Stimulated activated naive CD4-positive, alpha-beta T cell (primary cell): ENCODE data around the gene NEDD4.
"Not testable (repeated sequence)": the region's sequence is repeated elsewhere in the genome, so short reads cannot be mapped to it uniquely, and the experiment has no call there.

ENCODE experiments used
- DNase-seq, 6 experiments: peaks; one replicate each; lab custom pipeline; 2025; lab: John Stamatoyannopoulos, UW

NEDD4 gene

GRCh38 chr15:55893852-55894251 lies 99.6 kb downstream of the NEDD4 start:
- no peak for DNase-seq

- no peak for DNase-seq
These were observed 102.2 kb downstream of the NEDD4 start for GRCh38 chr15:55891196-55891595.

DNA sequence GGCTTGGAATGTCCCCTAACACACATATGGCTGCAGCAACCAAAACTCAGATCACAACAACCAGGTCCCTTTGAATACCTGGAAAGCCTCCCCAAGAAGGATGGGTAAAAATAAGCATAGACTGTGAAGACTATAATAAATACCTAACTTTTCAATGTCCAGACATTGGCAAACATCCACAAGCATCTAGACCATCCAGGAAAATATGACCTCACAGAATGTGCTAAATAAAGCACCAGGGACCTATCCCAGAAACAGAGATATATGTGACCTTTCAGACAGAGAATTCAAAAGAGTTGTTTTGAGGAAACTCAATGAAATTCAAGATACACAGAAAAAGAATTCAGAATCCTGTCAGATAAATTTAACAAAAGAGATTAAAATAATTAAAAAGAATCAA lies 109.2 kb downstream of the NEDD4 start:
- no peak for DNase-seq

GRCh38 chr15:55879181-55879580 lies 114.2 kb downstream of the NEDD4 start:
- DNase-seq, result no peak

DNA sequence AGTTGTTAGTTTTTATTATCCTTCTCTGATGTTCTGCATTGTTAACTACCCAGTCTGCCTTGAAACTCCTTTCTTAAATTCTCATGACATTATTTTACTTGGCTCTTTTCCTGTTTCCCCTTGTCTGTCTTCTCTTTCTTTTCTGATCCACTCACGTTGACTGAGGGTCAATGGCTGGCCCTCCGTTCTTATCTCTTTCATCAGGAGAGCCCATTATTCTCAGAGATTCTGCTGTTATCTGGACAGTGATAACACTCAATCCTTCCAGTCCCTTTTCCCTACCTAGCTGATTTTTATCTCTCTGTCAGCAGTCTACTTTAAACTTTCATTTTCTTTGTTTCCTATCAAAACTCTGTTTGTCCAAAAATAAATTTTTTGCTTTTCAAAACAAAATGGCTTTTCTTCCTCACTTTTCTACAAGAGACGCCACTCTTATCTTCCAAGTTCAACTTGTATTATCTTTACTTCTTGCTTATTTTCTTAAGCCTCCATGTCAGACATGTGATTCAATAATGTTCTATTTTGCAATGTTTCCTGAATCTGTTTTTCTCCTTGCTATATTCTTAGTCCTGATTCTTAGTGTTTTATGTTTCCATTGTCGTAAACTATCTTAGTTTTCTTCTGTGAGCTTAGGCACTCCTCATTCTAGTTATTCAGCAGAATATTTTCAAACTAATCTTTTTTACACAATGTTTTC lies 120.2 kb downstream of the NEDD4 start:
- no peak for DNase-seq

DNA sequence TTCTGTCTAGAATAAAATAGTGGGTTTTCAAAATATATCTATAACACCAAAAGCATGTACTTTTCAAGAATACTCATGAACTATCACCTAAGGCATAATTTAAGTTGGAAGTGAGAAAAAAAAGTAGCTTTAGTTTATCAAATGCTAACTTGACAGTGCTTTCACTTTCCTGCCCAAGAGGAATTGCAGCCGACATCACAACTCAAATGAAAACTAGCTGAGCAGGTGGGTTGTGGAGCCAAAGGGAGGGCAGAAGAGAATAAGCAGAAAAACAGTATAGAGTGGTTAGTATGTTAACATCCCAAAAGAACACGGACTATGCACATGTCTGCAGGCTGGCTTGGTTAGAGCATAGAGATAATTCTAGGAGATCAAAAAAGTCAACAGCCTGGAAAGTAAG lies 120.9 kb downstream of the NEDD4 start:
- DNase-seq, result no peak

DNA sequence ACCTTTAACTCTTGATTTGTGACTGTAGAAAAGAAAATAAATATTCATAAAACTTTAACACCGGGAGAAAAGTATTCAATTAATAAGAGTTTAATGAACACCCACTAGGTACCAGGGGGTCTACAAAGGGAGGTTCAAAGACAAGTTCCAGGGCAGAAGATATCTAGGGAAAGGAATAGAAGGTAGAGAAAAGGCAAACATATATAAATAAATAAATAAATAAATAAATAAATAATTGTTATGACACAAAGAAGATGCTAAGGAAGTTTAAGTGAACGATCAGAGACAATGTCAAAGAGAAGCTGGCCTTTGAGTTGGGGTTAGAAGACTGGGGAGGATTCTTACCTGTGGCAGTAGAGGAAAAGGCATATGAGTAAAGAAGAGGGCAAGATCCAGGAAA lies 123.8 kb downstream of the NEDD4 start:
- no peak for DNase-seq

DNA sequence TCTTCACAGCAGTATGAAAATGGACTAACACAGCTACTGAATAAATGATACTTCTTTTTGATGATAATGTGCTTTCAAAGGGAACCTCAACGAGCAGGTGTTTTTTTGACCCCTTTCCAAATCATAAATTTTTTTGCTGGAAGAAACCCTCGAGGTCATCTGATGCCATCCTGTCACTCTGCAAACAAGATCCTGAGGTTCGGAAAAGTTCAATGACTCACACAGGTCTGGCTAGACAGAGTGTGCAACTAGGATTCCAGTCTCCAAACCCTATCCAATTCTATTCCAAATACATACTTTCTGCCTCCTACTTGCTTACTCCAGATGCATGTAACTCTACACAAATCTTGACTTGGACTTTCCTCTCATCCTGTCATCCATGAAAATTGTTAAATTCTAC lies 124.7 kb downstream of the NEDD4 start:
- no peak for DNase-seq

DNA sequence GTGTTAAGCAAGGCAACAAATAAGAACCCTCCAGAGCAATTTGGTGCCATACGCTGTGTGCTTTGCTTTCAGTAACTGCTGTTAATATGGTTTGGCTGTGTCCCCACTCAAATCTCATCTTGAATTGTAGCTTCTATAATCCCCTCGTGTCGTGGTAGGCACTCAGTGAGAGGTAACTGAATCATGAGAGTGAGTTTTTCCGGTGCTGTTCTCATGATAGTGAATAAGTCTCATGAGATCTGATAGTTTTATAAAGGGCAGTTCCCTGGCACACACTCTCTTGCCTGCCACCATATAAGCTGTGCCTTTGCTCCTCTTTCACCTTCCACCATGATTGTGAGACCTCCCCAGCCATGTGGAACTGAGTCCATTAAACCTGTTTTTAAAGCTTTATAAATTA lies 125.1 kb downstream of the NEDD4 start:
- DNase-seq, result not testable (repeated sequence)

DNA sequence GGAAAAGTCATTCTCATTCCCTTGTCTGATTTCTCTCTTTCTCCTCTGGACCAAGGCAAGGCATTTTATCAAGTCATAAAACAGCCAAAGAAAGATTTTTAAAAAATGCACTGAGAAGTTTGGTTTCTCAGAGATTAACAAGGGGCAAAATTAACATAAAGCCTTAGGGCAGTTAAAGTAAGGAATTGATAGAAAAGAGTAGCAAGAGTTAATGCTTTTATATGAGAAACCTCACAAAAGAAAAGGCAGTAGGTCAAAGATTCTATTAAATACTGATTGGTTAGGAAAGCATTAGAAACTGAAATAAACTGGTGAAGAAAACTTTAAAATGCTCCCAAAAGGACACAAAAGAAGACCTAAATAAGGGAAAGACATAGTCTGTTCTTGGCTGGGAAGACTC lies 129.5 kb downstream of the NEDD4 start:
- no peak for DNase-seq

DNA sequence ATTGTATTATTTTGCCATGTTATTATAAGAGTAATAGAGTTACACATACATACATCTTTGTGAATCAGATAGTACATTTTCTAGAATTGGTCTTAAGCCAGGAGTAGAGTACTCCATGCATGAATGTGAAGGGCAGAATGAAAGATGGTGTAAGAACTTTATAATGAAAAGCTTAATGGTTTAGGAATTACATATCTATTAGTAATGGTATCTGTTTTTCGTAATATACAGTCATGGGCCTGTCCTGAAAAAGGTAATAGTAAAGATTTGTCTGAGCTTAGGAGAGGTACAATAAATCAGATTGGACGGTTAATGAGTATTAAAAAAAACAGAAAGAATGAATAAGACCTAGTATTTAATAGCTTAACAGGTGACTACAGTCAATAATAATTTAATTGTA lies 132.3 kb downstream of the NEDD4 start:
- no peak for DNase-seq

- no peak for DNase-seq
These were observed 132.9 kb downstream of the NEDD4 start for GRCh38 chr15:55860468-55860867.

GRCh38 chr15:55859681-55860080 lies 133.7 kb downstream of the NEDD4 start:
- no peak for DNase-seq

DNA sequence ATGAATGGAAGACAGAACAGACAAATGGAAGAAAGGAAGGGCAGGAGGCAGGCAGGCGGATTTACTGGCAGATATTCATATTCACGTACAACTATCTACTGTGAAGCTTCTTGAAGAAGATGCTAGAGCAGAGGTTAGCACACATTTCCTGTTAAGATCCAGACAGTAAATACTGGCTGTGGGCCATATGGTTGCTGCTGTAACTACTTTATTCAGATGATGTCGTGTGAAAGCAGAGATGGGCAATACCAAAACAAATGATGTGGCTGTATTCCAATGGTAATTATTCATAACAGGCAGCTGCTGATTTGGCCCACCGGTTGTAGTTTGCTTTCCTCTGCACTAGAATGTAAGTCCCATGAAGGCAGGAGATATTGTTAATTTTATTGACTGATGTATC lies 134.8 kb downstream of the NEDD4 start:
- DNase-seq, result no peak

DNA sequence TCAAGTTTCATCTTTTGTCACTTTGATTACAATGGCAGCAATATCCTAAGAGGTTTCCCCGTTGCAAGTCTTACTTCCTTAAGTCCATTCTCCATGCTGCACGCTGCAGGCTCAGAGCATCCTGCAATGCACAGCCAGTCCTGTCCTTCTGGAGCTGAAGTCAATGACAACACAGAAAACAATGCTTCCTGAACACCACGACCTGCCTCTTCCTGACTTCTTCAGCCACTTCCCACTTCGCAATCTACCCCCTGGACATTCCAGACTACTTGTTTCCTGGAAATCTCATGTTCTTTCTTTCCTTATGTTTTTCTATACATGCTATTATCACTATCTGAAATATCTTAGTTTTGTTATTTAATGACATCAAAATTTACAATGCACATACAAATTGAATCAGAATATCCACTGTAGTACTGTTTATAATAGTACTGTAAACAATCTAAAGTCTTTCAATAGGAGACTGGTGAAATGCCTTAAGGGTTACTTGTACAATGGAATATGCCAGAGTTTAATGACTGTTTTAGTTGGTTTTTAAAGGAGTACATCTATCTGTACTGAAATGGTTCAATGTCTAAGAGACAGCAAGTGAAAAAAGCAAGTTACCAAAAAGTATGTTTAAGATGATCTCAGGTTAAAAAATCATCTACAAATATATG lies 136.8 kb downstream of the NEDD4 start:
- DNase-seq, result no peak

GRCh38 chr15:55853134-55853533 lies 140.3 kb downstream of the NEDD4 start:
- no peak for DNase-seq

DNA sequence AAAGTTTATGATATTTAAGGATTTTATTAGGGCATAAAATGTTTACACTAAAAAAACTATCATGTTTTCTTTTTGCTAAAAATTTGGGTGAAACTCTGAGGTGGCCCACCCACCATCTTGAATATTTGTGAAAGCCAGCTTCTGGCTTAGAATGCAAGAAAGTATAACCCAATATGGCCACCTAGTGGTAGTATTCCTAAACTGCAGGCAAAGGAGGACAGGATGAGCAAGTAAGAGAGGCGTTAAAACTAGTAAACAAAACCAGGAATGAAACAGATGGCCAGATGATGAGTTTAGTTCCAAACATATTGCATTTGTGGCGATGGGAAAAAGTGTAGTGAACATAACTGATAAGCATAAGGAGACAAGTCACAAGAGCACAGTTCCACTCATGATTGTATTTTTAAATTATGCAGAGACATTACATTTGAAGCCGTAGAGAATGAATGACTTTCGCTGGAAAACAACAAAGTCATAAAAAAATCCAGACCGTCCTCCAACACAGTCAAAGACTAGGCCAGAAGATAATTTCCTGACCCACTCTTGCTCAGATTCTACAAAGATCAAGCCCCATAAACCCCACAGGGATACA lies 147.2 kb downstream of the NEDD4 start:
- DNase-seq, result peak in 3 of 6 experiments; percentile 1 to 66 (median 50)

DNA sequence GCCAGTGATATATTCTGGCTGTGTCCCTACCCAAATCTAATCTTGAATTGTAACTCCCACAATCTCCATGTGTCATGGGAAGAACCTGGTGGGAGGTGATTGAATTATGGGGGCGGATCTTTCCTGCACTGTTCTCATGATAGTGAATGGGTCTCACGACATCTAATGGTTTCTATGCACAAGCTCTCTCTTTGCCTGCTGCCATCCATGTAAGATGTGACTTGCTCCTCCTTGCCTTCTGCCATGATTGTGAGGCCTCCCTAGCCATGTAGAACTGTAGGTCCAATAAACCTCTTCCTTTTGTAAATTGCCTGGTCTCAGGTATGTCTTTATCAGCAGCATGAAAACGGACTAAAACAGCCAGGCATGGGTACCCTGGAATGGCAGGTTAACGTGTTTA lies 150.5 kb downstream of the NEDD4 start:
- not testable (repeated sequence) for DNase-seq

GRCh38 chr15:55835866-55836265 lies 157.5 kb downstream of the NEDD4 start:
- DNase-seq, result no peak

GRCh38 chr15:55834331-55834730 lies 159.1 kb downstream of the NEDD4 start:
- no peak for DNase-seq

- DNase-seq, result no peak
These were observed 163.6 kb downstream of the NEDD4 start for GRCh38 chr15:55829826-55830225.

- DNase-seq, result no peak
These were observed 165.5 kb downstream of the NEDD4 start for GRCh38 chr15:55827955-55828354.

- no peak for DNase-seq
These were observed 166.2 kb downstream of the NEDD4 start for GRCh38 chr15:55827204-55827603.
